ENCODE results near the gene NDUFS8. TPM values are rescaled to one million over a fixed set of nuclear protein-coding genes. Genes with fewer than 3 reads are reported as not detected.

Gene NDUFS8
- total RNA-seq, 1 donor from 2014 or later = 93.7 TPM

- TF ChIP-seq, protein P1, sequence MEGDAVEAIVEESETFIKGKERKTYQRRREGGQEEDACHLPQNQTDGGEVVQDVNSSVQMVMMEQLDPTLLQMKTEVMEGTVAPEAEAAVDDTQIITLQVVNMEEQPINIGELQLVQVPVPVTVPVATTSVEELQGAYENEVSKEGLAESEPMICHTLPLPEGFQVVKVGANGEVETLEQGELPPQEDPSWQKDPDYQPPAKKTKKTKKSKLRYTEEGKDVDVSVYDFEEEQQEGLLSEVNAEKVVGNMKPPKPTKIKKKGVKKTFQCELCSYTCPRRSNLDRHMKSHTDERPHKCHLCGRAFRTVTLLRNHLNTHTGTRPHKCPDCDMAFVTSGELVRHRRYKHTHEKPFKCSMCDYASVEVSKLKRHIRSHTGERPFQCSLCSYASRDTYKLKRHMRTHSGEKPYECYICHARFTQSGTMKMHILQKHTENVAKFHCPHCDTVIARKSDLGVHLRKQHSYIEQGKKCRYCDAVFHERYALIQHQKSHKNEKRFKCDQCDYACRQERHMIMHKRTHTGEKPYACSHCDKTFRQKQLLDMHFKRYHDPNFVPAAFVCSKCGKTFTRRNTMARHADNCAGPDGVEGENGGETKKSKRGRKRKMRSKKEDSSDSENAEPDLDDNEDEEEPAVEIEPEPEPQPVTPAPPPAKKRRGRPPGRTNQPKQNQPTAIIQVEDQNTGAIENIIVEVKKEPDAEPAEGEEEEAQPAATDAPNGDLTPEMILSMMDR (IDR thresholded peaks at IDR 0.05) = no peak
- CTCF ChIA-PET = no interaction called here
- no peaks in the 10 kb centered on the region for H3K9me3 Mint-ChIP-seq
- H3K27me3 Mint-ChIP-seq = no peaks in the 10 kb centered on the region
- H3K27ac Mint-ChIP-seq = no peak overlapping the region
- intact Hi-C loops (cut with micrococcal nuclease) = no loop called here
- no peak for DNase-seq
- POLR2A ChIA-PET = no interaction called here
- H3K4me1 Mint-ChIP-seq = peaks cover 23% of the 10 kb centered on the region
- ATAC-seq (ENCODE audit: low read depth) = no peak
- H3K36me3 Mint-ChIP-seq (ENCODE audit: low read depth) = no peaks in the 10 kb centered on the region
- no peak overlapping the region for H3K4me3 Mint-ChIP-seq
Observed at GRCh38 chr11:68014157-68014946, 16.1 kb upstream of the NDUFS8 start.

GRCh38 chr11:68014947-68015447 lies 15.5 kb upstream of the NDUFS8 start:
- ChIA-PET CTCF (no interaction called here), POLR2A (no interaction called here)
- Mint-ChIP-seq H3K9me3 (no peaks in the 10 kb centered on the region), H3K36me3 (ENCODE audit: low read depth) (no peaks in the 10 kb centered on the region), H3K27ac (no peak overlapping the region), H3K27me3 (no peaks in the 10 kb centered on the region), H3K4me3 (no peak overlapping the region), H3K4me1 (peaks cover 16% of the 10 kb centered on the region)
- DNase-seq (no peak), ATAC-seq (ENCODE audit: low read depth) (no peak)
- TF ChIP-seq, protein P1 (IDR thresholded peaks at IDR 0.05) = no peak
- intact Hi-C loops (cut with micrococcal nuclease) = no loop called here

DNA sequence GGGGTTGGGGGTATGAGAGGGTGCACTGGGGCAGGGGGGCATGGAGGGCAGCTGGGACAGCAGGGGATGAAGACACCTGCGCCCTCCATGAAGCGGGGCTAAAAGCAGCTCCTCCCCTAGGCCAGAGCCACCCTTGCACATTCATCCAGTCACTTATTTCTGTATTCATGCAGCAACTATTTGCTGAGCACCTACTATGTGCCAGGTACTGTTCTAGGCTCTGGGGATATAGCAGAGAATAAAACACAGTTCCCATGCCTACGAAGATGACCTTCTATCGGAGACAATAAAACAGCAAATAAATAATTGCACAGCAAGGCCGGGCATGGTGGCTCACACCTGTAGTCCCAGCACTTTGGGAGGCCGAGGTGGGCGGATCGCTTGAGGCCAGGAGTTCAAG lies 15.0 kb upstream of the NDUFS8 start:
- Mint-ChIP-seq H3K27me3 (no peaks in the 10 kb centered on the region), H3K4me1 (peaks cover 12% of the 10 kb centered on the region), H3K27ac (no peak overlapping the region), H3K4me3 (no peak overlapping the region), H3K36me3 (ENCODE audit: low read depth) (no peaks in the 10 kb centered on the region), H3K9me3 (no peaks in the 10 kb centered on the region)
- CTCF ChIA-PET = no interaction called here
- intact Hi-C loops (cut with micrococcal nuclease) = no loop called here
- DNase-seq (no peak), ATAC-seq (ENCODE audit: low read depth) (no peak)
- POLR2A ChIA-PET = no interaction called here
- TF ChIP-seq, protein P1 (IDR thresholded peaks at IDR 0.05) = no peak

DNA sequence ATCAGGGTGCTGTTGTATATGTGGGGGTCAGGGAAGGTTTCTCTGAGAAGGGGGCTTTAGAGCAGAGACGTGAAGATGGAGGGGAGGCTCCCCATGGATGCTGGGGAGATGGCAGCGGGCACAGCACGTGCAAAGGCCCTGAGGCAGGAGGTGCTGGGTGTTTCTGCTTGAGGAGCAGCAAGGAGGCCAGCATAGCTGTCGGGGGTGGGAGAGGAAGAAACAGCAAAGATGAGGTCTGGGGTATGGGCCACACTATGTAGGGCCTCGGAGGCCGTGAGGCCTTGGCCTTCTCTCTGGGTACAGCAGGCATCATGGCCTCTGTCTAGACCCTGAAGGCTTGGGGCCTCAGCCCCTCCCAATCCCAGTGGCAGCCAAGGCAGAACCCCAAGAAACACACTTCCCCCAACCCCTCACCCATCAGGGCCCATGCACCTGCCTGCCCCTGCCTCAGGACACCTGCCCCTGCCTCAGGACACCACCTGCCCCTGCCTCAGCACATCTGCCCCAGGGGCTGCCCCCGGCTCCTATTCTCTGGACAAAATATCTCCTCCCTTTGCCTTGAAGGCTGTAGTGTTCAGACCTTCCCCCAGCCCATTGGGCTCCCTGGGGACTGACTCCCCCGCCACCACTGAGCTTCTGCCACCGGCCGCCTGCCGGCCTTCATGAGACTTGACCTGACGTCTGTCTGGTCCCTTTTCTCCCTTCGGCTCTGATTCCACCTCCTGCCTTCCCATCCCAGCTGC lies 14.1 kb upstream of the NDUFS8 start:
- Mint-ChIP-seq H3K27me3 (no peaks in the 10 kb centered on the region), H3K4me1 (peaks cover 5% of the 10 kb centered on the region)

More for the DNA sequence above, 14.1 kb upstream of the NDUFS8 start:
- no peaks in the 10 kb centered on the region for H3K36me3 Mint-ChIP-seq (ENCODE audit: low read depth)
- POLR2A ChIA-PET = no interaction called here
- ATAC-seq (ENCODE audit: low read depth) (no peak), DNase-seq (no peak)
- TF ChIP-seq, protein P1 (IDR thresholded peaks at IDR 0.05) = no peak
- H3K4me3 Mint-ChIP-seq = no peak overlapping the region
- intact Hi-C loops (cut with micrococcal nuclease) = no loop called here
- CTCF ChIA-PET = no interaction called here
- no peak overlapping the region for H3K27ac Mint-ChIP-seq
- no peaks in the 10 kb centered on the region for H3K9me3 Mint-ChIP-seq

Data from activated B cell treated with CpG ODN at 0.5 μM for 24 hours (primary cell).